IMR-90 (cell line): ENCODE results near the gene HEXD. TPM values are rescaled to one million over a fixed set of nuclear protein-coding genes. Genes with fewer than 3 reads are reported as not detected.

ENCODE experiments used
- ATAC-seq: fragments of 200-7000 bp; cut with Tn5 transposase; 2 replicates; pipeline ENCODE4 v1.9.1; 2020; ENCODE audit warnings: low read depth, mild to moderate bottlenecking, moderate library complexity
- BruUV-seq: library from RNA; stranded (reverse); fragments of 400-500 nt; replicated peaks from 2 replicates; lab custom pipeline; 2021; lab: Mats Ljungman, UMichigan
- CTCF ChIA-PET: fragments of 300-600 bp; formaldehyde crosslinking; extraction: SDS; loops from one replicate; lab custom pipeline; 2021; ENCODE audit warnings: antibody characterized with exemption; lab: Yijun Ruan, JAX
- POLR2A ChIA-PET: fragments of 300-600 bp; sonication (Branson Sonifier 250); formaldehyde crosslinking; loops from one replicate; lab custom pipeline; 2022; ENCODE audit warnings: antibody characterized with exemption; ENCODE audit not compliant: unreplicated experiment; lab: Charles Lee
- DNase-seq: peaks from one replicate; pipeline ENCODE4 v3.0.0; 2013
- H2AFZ ChIP-seq: replicated peaks from 2 replicates; pipeline ENCODE3; 2013; ENCODE audit warnings: low read length, mild to moderate bottlenecking; ENCODE audit not compliant: poor library complexity
- H2AK5ac ChIP-seq: 2 replicates; pipeline ENCODE4 v1.6.1; 2013; ENCODE audit warnings: low read depth, low read length, inconsistent platforms
- H2AK9ac ChIP-seq: replicated peaks from 2 replicates; pipeline ENCODE3; 2013; ENCODE audit warnings: mild to moderate bottlenecking, low read depth, low read length, moderate library complexity; ENCODE audit not compliant: poor library complexity
- H2BK120ac ChIP-seq: 2 replicates; pipeline ENCODE4 v1.6.1; 2013; ENCODE audit warnings: low read depth, low read length, inconsistent platforms
- H2BK15ac ChIP-seq: 3 replicates; pipeline ENCODE4 v1.6.1; 2013; ENCODE audit warnings: low read depth, low read length, inconsistent platforms
- H2BK20ac ChIP-seq: 2 replicates; pipeline ENCODE4 v1.6.1; 2013; ENCODE audit warnings: low read depth, mild to moderate bottlenecking, inconsistent platforms, low read length, moderate library complexity
- H2BK5ac ChIP-seq: 2 replicates; pipeline ENCODE4 v1.6.1; 2013; ENCODE audit warnings: mild to moderate bottlenecking, low read depth, low read length, inconsistent platforms; ENCODE audit not compliant: poor library complexity, severe bottlenecking
- H3K14ac ChIP-seq: replicated peaks from 2 replicates; pipeline ENCODE4 v1.6.1; 2013; ENCODE audit warnings: low read depth, low read length, inconsistent platforms
- H3K18ac ChIP-seq: 2 replicates; pipeline ENCODE4 v1.6.1; 2013; ENCODE audit warnings: low read depth, low read length, control low read depth
- H3K23ac ChIP-seq: 2 replicates; pipeline ENCODE4 v1.6.1; 2013; ENCODE audit warnings: low read depth, low read length, inconsistent platforms
- H3K27ac ChIP-seq: 2 replicates; pipeline ENCODE4 v1.5.1; 2013; ENCODE audit warnings: mild to moderate bottlenecking, control low read depth, low read length; ENCODE audit not compliant: insufficient read depth
- H3K27me3 ChIP-seq: 2 replicates; pipeline ENCODE4 v1.6.1; 2013; ENCODE audit warnings: low read length; ENCODE audit not compliant: control insufficient read depth, insufficient read depth
- H3K36me3 ChIP-seq: 2 replicates; pipeline ENCODE4 v1.6.1; 2013; ENCODE audit warnings: low read length, mixed read lengths; ENCODE audit not compliant: control insufficient read depth, insufficient read depth
- H3K4ac ChIP-seq: 2 replicates; pipeline ENCODE4 v1.6.1; 2013; ENCODE audit warnings: low read depth, low read length, inconsistent platforms
- H3K4me1 ChIP-seq: 2 replicates; pipeline ENCODE4 v1.6.1; 2013; ENCODE audit warnings: low read length, mixed read lengths; ENCODE audit not compliant: control insufficient read depth, insufficient read depth
- H3K4me2 ChIP-seq: 2 replicates; pipeline ENCODE4 v1.6.1; 2013; ENCODE audit warnings: low read depth, mild to moderate bottlenecking, control low read depth, low read length, moderate library complexity
- H3K4me3 ChIP-seq: 2 replicates; pipeline ENCODE4 v1.5.1; 2013; ENCODE audit warnings: low read depth, mild to moderate bottlenecking, control low read depth, low read length, moderate library complexity; ENCODE audit not compliant: insufficient read depth
- H3K56ac ChIP-seq: 2 replicates; pipeline ENCODE4 v1.6.1; 2013; ENCODE audit warnings: low read length, inconsistent platforms; ENCODE audit not compliant: insufficient read depth; ENCODE audit errors: extremely low read depth
- H3K79me1 ChIP-seq, 2 experiments: 2 replicates each; pipeline ENCODE4 v1.6.1; 2013; ENCODE audit warnings: low read length in 2 of 2, inconsistent platforms in 1 of 2, low read depth in 1 of 2
- H3K9ac ChIP-seq: 2 replicates; pipeline ENCODE4 v1.6.1; 2013; ENCODE audit warnings: low read depth, low read length, control low read depth
- H3K9me1 ChIP-seq: 2 replicates; pipeline ENCODE4 v1.6.1; 2013; ENCODE audit warnings: low read length, inconsistent platforms; ENCODE audit not compliant: insufficient read depth
- H3K9me3 ChIP-seq: 2 replicates; pipeline ENCODE4 v1.6.1; 2013; ENCODE audit warnings: low read length; ENCODE audit not compliant: control insufficient read depth, insufficient read depth
- H4K20me1 ChIP-seq: 2 replicates; pipeline ENCODE4 v1.6.1; 2013; ENCODE audit warnings: low read length, inconsistent platforms; ENCODE audit not compliant: insufficient read depth
- H4K5ac ChIP-seq: 2 replicates; pipeline ENCODE4 v1.6.1; 2013; ENCODE audit warnings: mild to moderate bottlenecking, low read depth, low read length, control low read depth
- H4K8ac ChIP-seq, 2 experiments: 2 replicates each; pipeline ENCODE4 v1.6.1; 2013; ENCODE audit warnings: low read depth in 2 of 2, low read length in 2 of 2, control low read depth in 1 of 2, inconsistent platforms in 1 of 2
- H4K91ac ChIP-seq: 2 replicates; pipeline ENCODE4 v1.6.1; 2013; ENCODE audit warnings: low read depth, low read length, inconsistent platforms; ENCODE audit not compliant: insufficient read depth
- BHLHE40 ChIP-seq: fragments of 150-350 bp; IDR thresholded peaks from 2 replicates; pipeline ENCODE4 v1.6.1; 2016; ENCODE audit warnings: mild to moderate bottlenecking, low read depth, low read length
- CEBPB ChIP-seq: IDR thresholded peaks from 2 replicates; pipeline ENCODE4 v1.6.1; 2012; ENCODE audit warnings: low read depth, low read length, improper control_type of control experiment
- CHD1 ChIP-seq: IDR thresholded peaks from 2 replicates; pipeline ENCODE4 v1.6.1; 2012; ENCODE audit warnings: low read depth, low read length, improper control_type of control experiment
- MAFK ChIP-seq: IDR thresholded peaks from 2 replicates; pipeline ENCODE4 v1.6.1; 2012; ENCODE audit warnings: low read depth, low read length, improper control_type of control experiment
- MAZ ChIP-seq: IDR thresholded peaks from 2 replicates; pipeline ENCODE4 v1.6.1; 2012; ENCODE audit warnings: low read depth, mild to moderate bottlenecking, low read length, improper control_type of control experiment, moderate library complexity, borderline replicate concordance
- MXI1 ChIP-seq: IDR thresholded peaks from 2 replicates; pipeline ENCODE4 v1.6.1; 2012; ENCODE audit warnings: low read depth, mild to moderate bottlenecking, low read length, moderate library complexity, borderline replicate concordance
- NFE2L2 ChIP-seq: fragments of 150-350 bp; IDR thresholded peaks from 2 replicates; pipeline ENCODE4 v1.6.1; 2016; ENCODE audit warnings: low read depth, mild to moderate bottlenecking, low read length
- POLR2A ChIP-seq: IDR thresholded peaks from 2 replicates; pipeline ENCODE4 v1.6.1; 2012; ENCODE audit warnings: mild to moderate bottlenecking, low read depth, low read length
- RAD21 ChIP-seq: IDR thresholded peaks from 2 replicates; pipeline ENCODE4 v1.6.1; 2012; ENCODE audit warnings: low read length, improper control_type of control experiment
- RCOR1 ChIP-seq: IDR thresholded peaks from 2 replicates; pipeline ENCODE4 v1.6.1; 2012; ENCODE audit warnings: mild to moderate bottlenecking, low read length, improper control_type of control experiment; ENCODE audit not compliant: insufficient replicate concordance
- RFX5 ChIP-seq: IDR thresholded peaks from 2 replicates; pipeline ENCODE4 v1.8.0; 2012; ENCODE audit warnings: low read depth, mild to moderate bottlenecking, low read length, moderate library complexity
- SMC3 ChIP-seq: fragments of 150-350 bp; IDR thresholded peaks from 2 replicates; pipeline ENCODE4 v1.6.1; 2016; ENCODE audit warnings: low read depth, mild to moderate bottlenecking, antibody characterized with exemption, low read length, moderate library complexity
- WGBS, 2 experiments: methylation state at CpG; one replicate each; pipeline versions ENCODE4 v1.1.5 to v1.1.7; 2013; ENCODE audit warnings: missing lambda C conversion rate in 2 of 2; ENCODE audit not compliant: insufficient read length in 1 of 2; ENCODE audit errors: extremely low coverage in 2 of 2; 5-methylcytosine and 5-hydroxymethylcytosine counted together
- dilution Hi-C: fragments of 300-500 bp; cut with HindIII; formaldehyde crosslinking; loops from one replicate; pipeline ENCODE4 v1.14.3; 2018; ENCODE audit warnings: low sequenced_read_pairs; ENCODE audit not compliant: unreplicated experiment
- in situ Hi-C: fragments of 300-500 bp; cut with MboI; formaldehyde crosslinking; loops from 3 replicates; pipeline ENCODE4 v1.14.3; 2019; ENCODE audit warnings: low sequenced_read_pairs, inconsistent platforms, mixed read lengths
- intact Hi-C: fragments of 100-400 bp; cut with micrococcal nuclease; formaldehyde crosslinking; loops from 2 replicates; pipeline ENCODE4 v1.10.0; 2022
- polyA plus RNA-seq, 3 experiments: library from polyadenylated mRNA; depleted of rRNA; stranded (reverse); fragments of >200 nt; gene quantifications; 2 replicates each; pipeline ENCODE4 v1.2.3, GENCODE V29; 2012; ENCODE audit warnings: low replicate concordance in 1 of 3
- total RNA-seq: library from RNA; depleted of rRNA; stranded (reverse); fragments of >200 nt; gene quantifications from 2 replicates; pipeline ENCODE4 v1.2.3, GENCODE V29; 2012
- TF ChIP-seq, protein P1 (sequence below): conservative IDR thresholded peaks from 2 replicates; pipeline ENCODE4 v1.5.1; 2012; ENCODE audit warnings: mild to moderate bottlenecking, low read depth, low read length, improper control_type of control experiment
- TF ChIP-seq, protein P2 (sequence below): fragments of 150-350 bp; IDR thresholded peaks from 2 replicates; pipeline ENCODE4 v1.6.1; 2016; ENCODE audit warnings: low read depth, mild to moderate bottlenecking, low read length, moderate library complexity, borderline replicate concordance
- TF ChIP-seq, protein P3 (sequence below): fragments of 150-350 bp; IDR thresholded peaks from 2 replicates; pipeline ENCODE4 v1.6.1; 2017; ENCODE audit warnings: mild to moderate bottlenecking, antibody characterized with exemption, low read length, low read depth

HEXD gene
- total and polyA plus RNA-seq, 2 of the 4 experiments (the other 2 are of a cell fraction): 3.8 to 9.5 TPM

DNA sequence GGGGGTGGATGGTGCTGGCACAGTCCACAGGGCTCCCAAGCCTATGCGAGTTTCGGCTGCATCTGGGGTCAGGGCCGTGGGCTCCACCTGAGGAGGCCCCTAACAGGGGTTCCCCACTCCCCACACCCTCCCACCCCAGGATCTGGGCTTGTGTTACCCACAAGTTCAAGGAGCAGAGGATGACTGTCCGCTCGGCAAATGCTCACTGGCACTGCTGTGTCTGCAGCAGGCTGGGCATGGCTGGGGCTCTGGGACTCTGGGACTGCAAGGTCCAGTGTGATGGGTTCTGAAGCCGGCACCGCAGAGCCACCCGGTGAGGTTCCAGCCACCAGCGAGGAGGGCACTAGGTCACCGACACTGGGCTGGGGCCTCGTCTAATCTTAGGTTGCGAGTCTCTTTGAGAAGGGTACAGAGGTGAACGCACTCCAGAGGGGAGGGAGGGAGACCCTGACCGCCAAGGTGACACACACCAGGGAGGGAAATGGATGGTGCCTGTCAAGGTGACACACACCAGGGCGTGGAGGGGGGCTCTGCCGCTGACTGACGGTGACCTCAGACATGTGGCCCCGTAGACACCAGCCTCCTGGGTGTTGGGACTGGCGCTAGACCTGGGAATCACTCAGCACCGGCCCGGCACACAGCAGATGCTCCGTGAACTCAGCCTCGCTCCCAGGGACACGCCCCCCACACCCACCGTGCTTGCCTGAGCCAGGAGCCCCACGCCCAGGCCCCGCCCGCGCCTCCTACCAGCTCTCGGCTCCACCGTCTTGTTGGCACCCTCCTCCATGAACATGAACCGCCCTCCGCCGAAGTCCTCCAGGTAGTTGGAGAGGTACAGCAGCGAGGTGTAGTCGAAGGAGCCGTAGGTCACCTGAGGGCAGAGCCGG is 20.5 kb upstream of the HEXD start:
- no peaks in the 10 kb centered on the region for H3K9me1 ChIP-seq
- H2BK5ac ChIP-seq: no peak overlapping the region
- no peak overlapping the region for H3K27ac ChIP-seq
- H2AK5ac ChIP-seq: peak overlapping the region; percentile 56; the same call in 1 of the 2 replicates
- H2BK15ac ChIP-seq: no peak overlapping the region
- H4K20me1 ChIP-seq: peaks cover 7% of the 10 kb centered on the region
- BruUV-seq: no TSS peak
- H2AK9ac ChIP-seq: peak overlapping the region; percentile 0
- no peak overlapping the region; the same call in 1 of the 2 replicates for H3K4ac ChIP-seq
- H3K36me3 ChIP-seq: peaks cover 3% of the 10 kb centered on the region; the same call in 1 of the 2 replicates
- H2AFZ ChIP-seq: no peak overlapping the region
- no peak overlapping the region for H4K5ac ChIP-seq
- no peak overlapping the region for H3K56ac ChIP-seq
- ChIA-PET CTCF (no interaction called here), POLR2A (no interaction called here)
- WGBS, 2 experiments: 87% methylated on average over 6 of the region's 38 CpGs; no CpG with 5 or more reads in 1 of the 2 experiments
- H3K79me1 ChIP-seq: no peaks in the 10 kb centered on the region
- H4K91ac ChIP-seq: no peak overlapping the region
- no peak overlapping the region for H4K8ac ChIP-seq
- no peak overlapping the region for H2BK120ac ChIP-seq
- TF ChIP-seq CEBPB: no peak
- TF ChIP-seq RFX5: no peak
- TF ChIP-seq MAFK: no peak
- no peak for TF ChIP-seq MXI1
- TF ChIP-seq CHD1: no peak
- TF ChIP-seq, protein P1, sequence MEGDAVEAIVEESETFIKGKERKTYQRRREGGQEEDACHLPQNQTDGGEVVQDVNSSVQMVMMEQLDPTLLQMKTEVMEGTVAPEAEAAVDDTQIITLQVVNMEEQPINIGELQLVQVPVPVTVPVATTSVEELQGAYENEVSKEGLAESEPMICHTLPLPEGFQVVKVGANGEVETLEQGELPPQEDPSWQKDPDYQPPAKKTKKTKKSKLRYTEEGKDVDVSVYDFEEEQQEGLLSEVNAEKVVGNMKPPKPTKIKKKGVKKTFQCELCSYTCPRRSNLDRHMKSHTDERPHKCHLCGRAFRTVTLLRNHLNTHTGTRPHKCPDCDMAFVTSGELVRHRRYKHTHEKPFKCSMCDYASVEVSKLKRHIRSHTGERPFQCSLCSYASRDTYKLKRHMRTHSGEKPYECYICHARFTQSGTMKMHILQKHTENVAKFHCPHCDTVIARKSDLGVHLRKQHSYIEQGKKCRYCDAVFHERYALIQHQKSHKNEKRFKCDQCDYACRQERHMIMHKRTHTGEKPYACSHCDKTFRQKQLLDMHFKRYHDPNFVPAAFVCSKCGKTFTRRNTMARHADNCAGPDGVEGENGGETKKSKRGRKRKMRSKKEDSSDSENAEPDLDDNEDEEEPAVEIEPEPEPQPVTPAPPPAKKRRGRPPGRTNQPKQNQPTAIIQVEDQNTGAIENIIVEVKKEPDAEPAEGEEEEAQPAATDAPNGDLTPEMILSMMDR: no peak
- TF ChIP-seq SMC3: no peak
- no peak for TF ChIP-seq RAD21
- no peak for TF ChIP-seq BHLHE40
- no peak for TF ChIP-seq MAZ
- TF ChIP-seq, protein P2, sequence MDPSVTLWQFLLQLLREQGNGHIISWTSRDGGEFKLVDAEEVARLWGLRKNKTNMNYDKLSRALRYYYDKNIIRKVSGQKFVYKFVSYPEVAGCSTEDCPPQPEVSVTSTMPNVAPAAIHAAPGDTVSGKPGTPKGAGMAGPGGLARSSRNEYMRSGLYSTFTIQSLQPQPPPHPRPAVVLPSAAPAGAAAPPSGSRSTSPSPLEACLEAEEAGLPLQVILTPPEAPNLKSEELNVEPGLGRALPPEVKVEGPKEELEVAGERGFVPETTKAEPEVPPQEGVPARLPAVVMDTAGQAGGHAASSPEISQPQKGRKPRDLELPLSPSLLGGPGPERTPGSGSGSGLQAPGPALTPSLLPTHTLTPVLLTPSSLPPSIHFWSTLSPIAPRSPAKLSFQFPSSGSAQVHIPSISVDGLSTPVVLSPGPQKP: no peak
- no peak for TF ChIP-seq RCOR1
- TF ChIP-seq NFE2L2: no peak
- TF ChIP-seq, protein P3, sequence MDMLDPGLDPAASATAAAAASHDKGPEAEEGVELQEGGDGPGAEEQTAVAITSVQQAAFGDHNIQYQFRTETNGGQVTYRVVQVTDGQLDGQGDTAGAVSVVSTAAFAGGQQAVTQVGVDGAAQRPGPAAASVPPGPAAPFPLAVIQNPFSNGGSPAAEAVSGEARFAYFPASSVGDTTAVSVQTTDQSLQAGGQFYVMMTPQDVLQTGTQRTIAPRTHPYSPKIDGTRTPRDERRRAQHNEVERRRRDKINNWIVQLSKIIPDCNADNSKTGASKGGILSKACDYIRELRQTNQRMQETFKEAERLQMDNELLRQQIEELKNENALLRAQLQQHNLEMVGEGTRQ: no peak
- no peak for TF ChIP-seq POLR2A
- intact Hi-C loops (no loop called here), in situ Hi-C loops (no loop called here), dilution Hi-C loops (no loop called here)
- no peaks in the 10 kb centered on the region for H3K9me3 ChIP-seq
- H3K27me3 ChIP-seq: no peaks in the 10 kb centered on the region
- H3K4me2 ChIP-seq: no peak overlapping the region
- no peak overlapping the region for H3K18ac ChIP-seq
- H3K4me1 ChIP-seq: peaks cover 12% of the 10 kb centered on the region
- no peak for ATAC-seq
- DNase-seq: no peak
- no peak overlapping the region for H3K23ac ChIP-seq
- no peak overlapping the region for H3K14ac ChIP-seq
- H2BK20ac ChIP-seq: no peak overlapping the region
- H3K9ac ChIP-seq: no peak overlapping the region
- no peak overlapping the region for H3K4me3 ChIP-seq
